ENCODE measurements around the gene CCDC97. TPM values are rescaled to one million over a fixed set of nuclear protein-coding genes. Genes with fewer than 3 reads are reported as not detected.
A peak's percentile ranks its signal among the peaks of the same experiment; 100 is the strongest.

The CCDC97 gene
- total RNA-seq, 1 donor from 2014 or later, result 31.9 TPM

- Histone ChIP-seq H3K27ac (peak overlapping the region; percentile 74), H3K4me1 (peaks cover 39% of the 10 kb centered on the region), H3K27me3 (no peaks in the 10 kb centered on the region), H3K36me3 (no peaks in the 10 kb centered on the region), H3K9me3 (no peaks in the 10 kb centered on the region), H3K4me3 (peak overlapping the region; percentile 92)
- DNase-seq, result no peak
- no peak for TF ChIP-seq CTCF (IDR thresholded peaks at IDR 0.05)
- ATAC-seq, result no peak
- intact Hi-C loops (cut with DNase I), result no loop called here
These were observed 44.5 kb downstream of the CCDC97 start for GRCh38 chr19:41354343-41354953.

DNA sequence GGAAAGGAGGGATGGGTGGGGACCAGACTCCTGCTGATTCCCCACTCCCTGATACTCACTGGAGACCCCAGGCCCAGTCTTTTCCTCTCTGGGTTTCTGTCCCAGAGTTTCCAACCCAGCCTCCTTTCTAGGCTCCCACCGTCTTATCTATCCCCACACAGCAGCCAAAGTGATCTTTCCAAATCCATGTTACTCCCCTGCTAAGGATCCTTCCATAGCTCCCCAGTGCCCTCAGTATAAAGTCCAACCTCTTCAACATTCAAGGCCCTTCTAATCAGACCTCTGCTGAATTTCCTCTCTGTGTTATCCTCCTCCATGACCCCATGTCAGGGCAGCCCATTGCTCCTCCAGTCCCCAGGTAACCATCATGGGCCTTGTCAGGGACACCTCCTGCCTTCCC is 45.1 kb downstream of the CCDC97 start:
- ATAC-seq, result no peak
- Histone ChIP-seq H3K36me3 (no peaks in the 10 kb centered on the region), H3K4me1 (peaks cover 33% of the 10 kb centered on the region), H3K27me3 (no peaks in the 10 kb centered on the region), H3K4me3 (no peak overlapping the region), H3K27ac (peak overlapping the region; percentile 30), H3K9me3 (no peaks in the 10 kb centered on the region)
- no peak for TF ChIP-seq CTCF (IDR thresholded peaks at IDR 0.05)
- no peak for DNase-seq
- intact Hi-C loops (cut with DNase I), result no loop called here

GRCh38 chr19:41355802-41356201 is 45.8 kb downstream of the CCDC97 start:
- TF ChIP-seq CTCF (IDR thresholded peaks at IDR 0.05), result no peak
- no peak for DNase-seq
- H3K27ac ChIP-seq, result peak overlapping the region; percentile 30
- no peaks in the 10 kb centered on the region for H3K27me3 ChIP-seq
- H3K9me3 ChIP-seq, result no peaks in the 10 kb centered on the region
- no peak for ATAC-seq
- H3K36me3 ChIP-seq, result no peaks in the 10 kb centered on the region
- intact Hi-C loops (cut with DNase I), result no loop called here
- peaks cover 27% of the 10 kb centered on the region for H3K4me1 ChIP-seq
- no peak overlapping the region for H3K4me3 ChIP-seq

- Histone ChIP-seq H3K4me3 (no peak overlapping the region), H3K36me3 (no peaks in the 10 kb centered on the region), H3K4me1 (peaks cover 19% of the 10 kb centered on the region), H3K27me3 (no peaks in the 10 kb centered on the region), H3K27ac (peak overlapping the region; percentile 1), H3K9me3 (no peaks in the 10 kb centered on the region)
- DNase-seq (no peak), ATAC-seq (no peak)
- intact Hi-C loops (cut with DNase I), result no loop called here
- no peak for TF ChIP-seq CTCF (IDR thresholded peaks at IDR 0.05)
These were observed 47.2 kb downstream of the CCDC97 start for GRCh38 chr19:41356984-41357739.

- H3K27me3 ChIP-seq, result no peaks in the 10 kb centered on the region
- no peak overlapping the region for H3K4me3 ChIP-seq
- no peak overlapping the region for H3K27ac ChIP-seq
- TF ChIP-seq CTCF (IDR thresholded peaks at IDR 0.05), result no peak
- DNase-seq (no peak), ATAC-seq (no peak)
- no peaks in the 10 kb centered on the region for H3K36me3 ChIP-seq
- peaks cover 19% of the 10 kb centered on the region for H3K4me1 ChIP-seq
- no peaks in the 10 kb centered on the region for H3K9me3 ChIP-seq
- intact Hi-C loops (cut with DNase I), result no loop called here
These were observed 47.8 kb downstream of the CCDC97 start for GRCh38 chr19:41357746-41358145.
